GM21515 (cell line): ENCODE measurements around the gene APEH.
"Not testable (repeated sequence)": the region's sequence is repeated elsewhere in the genome, so short reads cannot be mapped to it uniquely, and the experiment has no call there.

Source experiments
- ATAC-seq: cut with Tn5 transposase; IDR thresholded peaks from one replicate; pipeline ENCODE4 v1.9.1; 2021; ENCODE audit not compliant: unreplicated experiment

Gene APEH

DNA sequence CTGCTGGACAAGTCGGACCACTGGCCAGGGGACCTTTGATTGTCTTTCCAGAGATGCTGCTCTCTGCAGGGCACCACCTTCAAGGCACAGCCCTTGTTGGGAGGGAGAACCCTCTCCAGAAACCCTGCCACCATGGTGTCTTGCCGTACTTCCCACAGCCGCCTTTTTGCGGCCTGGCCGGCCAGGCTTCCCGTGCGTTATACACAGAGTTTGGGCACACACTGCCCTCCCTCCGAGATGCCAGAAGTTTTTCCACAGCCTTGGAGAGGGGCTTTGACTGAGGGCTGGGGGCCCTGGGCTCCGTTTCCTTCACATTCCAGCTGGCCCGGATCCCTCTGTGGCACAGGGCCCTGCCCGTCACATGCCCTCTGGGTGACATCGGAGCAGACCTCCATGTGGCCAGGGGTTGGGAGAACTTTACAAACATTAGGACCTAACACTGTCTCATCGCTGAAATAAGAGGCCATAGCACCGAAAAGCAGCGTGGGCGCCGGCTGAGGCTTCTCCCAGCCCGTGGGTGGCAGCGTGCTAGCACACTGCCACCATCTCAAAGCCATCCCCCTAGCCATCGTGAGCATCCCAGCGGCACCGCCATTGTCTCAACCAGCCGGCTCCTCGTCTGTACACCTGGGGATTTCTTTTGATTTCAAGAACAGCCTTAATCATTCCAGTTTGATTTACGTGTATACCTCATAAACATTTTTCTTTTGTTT is 6.3 kb upstream of the APEH start:
- ATAC-seq: no peak

DNA sequence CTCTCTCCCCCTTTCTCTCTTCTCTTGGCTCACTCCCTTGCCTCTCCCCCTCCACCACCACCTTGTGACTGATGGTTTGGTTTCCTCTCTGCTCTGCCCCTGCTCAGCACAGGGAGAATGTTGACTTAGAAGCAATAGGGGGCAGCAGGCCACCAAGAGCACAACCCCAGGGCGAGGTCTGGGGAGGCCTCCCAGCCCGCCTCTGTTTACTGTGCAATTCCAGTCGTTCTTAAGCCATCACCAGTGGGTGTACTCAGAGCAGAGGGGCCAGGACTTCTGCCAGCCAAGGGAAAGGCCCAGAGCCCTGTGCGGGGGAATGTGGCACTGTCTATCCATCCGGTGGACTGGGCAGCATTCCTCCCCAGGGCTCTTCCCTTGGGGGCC is 5.7 kb upstream of the APEH start:
- ATAC-seq: no peak

DNA sequence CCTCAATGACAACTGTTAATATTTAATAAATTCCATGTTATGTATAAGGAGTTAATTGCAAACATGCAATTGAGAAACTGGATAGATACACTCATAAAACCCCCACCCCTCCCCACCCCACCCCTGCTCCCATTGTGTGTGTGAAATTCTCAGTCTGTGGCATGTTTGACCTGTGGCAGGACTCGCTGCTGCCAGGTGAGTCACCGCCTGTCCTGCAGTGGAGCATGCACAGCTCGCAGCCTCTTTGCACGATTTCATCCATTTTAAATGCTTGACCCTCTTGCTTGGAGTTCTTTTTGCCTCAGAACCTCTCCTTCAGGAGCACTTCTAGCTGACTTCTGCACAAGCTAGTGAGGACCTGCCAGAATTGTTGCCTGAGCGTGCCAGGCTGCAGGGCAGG is 5.3 kb upstream of the APEH start:
- ATAC-seq: no peak

DNA sequence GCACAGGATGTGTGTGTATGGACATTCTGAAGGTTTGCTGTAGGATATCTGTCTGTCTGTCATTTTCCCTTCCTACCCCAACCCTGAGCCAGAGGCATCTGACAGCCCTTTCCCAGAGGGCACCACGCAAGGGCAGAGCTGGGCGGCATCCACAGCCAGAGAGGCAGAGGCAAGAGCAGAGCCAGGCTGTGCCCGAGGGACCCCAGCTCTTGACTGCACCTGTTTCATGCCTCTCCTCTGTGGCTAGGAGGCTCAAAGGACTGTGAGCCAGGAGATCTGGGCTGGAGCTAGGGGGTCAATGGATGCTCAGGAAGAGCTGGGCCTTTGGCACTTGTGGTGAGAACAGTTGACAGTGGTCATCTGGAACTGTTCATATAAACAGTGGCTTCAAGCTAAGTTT is 4.8 kb upstream of the APEH start:
- ATAC-seq: no peak

DNA sequence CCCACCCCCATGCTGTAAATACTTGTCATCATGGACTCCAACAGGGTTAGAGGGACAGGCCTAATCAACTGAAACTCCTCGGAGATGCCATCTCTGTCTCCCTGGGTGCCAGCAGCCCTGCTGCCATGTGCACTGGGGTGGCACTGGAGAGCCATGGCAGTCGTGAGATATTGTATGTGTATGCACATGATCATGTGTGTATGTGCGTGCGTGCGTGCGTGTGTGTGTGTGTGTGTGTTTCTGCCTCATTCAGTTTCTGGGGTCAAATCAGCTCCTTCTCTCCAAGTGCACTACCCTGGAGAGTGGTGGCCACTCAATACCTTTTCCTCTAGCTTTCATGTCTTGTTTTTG is 3.2 kb upstream of the APEH start:
- no peak for ATAC-seq

DNA sequence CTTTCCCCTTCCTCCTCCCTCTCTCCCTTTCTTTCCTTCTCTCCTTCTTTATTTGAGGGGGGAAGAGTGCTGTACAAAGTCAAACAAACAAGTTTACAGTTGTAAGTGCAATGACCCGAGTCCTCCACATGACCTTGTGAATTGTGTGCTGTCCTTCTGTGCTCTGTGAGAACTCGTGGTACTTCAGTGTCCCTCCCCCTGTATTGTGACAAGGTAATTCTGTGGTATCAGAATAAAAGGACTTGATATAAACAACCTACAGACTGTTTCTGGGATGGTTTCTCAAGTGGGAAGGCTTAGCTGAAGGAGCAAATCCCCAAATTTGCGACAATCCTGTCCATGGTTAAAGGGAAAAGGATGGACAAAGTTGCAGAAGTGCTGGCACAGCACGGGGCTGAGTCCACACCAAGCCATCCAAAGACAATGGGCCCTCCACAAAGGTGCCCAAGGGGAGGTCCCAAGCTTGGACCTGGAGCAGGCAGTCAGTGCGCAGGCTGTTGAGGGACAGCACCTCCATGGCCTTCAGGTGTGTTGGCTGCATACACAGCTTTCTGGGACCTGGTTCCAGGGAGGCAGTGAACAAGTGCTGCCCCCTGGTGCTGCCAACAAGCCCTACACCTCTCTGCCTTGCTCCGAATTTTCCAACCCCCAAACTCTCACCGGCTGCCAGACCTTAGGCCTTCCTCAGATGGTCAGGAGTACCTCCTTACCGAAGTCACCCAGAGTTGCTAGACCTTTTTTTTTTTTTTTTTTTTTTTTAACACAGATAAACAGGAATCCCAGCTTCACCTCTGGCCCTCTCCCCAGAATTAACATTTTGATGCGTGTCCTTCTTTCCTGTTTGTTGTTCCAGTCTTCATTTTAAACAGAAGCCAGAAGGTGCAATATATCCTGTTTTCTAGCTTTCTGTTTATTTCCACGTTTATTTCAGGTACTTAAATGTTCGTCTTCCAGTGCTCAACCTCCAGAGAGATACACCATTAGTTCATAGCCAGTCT is 2.6 kb upstream of the APEH start:
- ATAC-seq: no peak

DNA sequence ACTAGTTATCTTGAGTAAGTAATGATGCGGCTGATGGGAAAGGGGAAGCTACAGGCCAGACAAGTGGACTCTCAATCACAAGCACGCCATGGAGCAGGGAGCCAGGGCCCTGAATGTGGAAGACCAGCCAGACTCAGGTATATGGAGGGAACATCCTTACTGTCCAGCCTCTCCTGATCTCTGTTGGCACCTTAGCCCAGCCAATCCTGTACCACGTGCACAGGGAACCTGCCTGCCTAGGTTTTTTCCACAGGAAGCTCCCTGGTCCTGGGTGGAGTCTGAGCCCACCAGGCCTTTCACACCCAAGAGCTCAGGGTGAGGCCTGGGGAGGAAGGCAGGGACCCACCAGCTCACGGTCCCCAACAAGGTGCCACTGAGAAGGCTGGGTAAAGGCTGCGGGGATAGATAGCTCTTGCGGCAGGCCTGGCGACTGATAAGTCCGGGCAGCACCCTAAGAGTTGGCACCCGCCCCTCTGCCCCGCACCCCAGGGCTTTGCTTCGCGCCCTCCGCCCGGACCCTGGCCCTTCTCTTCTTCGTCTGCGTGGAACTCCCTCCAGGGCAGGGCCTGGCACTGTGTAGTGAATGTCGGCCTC is 933 bp upstream of the APEH start:
- ATAC-seq: no peak

DNA sequence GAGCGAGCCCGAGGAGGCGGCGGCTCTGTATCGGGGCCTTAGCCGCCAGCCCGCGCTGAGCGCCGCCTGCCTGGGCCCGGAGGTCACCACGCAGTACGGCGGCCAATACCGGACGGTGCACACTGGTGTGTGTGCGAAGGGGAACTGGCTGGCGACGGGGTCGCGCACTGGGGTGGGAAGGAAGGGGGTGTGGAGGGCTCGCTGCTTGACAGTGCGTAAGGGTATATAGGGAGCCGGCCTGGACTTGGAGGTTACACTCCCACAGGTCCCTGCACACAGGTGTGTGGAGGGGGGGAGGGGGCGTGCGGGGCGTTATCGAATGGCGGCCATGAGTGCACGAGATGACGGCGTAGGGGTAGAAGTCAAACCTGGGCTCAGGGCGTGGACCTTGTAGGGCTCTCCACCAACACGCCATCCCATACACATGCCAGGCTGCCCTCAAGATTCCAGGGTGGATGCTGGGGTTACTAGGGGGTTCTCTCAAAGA is 389 bp downstream of the APEH start:
- peak; percentile 18 for ATAC-seq

DNA sequence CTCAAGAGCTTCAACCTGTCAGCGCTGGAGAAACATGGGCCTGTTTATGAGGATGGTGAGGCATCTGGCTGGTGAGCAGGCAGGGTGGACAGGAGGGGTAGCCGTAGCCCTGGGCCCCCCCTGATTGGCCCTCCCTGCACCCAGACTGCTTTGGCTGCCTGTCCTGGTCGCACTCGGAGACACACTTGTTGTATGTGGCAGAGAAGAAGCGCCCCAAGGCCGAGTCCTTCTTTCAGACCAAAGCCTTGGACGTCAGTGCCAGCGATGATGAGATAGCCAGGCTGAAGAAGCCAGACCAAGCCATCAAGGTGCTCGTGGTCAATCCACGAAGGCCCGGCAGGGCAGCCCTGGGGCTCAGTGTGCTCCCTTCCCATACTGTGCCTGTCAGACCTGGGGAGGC is 1.8 kb downstream of the APEH start:
- ATAC-seq: no peak

DNA sequence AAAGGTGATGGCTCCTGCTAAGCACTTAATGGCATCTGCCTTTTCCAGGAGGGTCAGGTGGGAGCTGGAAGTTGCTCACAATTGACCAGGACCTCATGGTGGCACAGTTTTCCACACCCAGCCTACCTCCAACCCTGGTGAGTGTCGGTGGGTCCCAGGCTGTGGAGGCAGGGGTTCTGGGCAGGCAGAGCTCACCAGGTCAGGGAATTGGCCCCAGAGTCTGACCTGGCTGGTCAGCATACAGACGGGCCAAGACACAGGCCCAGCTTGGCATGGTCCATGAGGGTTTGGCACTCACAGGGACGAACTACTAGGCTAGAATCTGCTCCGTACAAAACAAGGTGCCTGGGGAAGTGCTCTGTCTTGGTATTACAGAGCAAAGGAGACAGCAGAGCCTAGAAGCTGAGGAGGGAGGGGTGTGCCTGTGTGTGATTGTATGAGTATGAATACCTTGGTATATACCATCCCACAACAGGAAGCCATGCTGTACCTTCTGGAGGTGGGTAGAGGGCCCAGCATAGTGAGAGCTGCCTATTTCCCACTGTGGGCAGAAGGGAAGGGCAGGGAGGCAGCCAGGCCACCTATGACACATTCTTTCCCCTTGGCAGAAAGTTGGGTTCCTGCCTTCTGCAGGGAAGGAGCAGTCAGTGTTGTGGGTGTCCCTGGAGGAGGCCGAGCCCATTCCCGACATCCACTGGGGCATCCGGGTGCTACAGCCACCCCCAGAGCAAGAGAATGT is 6.5 kb downstream of the APEH start:
- ATAC-seq: no peak

DNA sequence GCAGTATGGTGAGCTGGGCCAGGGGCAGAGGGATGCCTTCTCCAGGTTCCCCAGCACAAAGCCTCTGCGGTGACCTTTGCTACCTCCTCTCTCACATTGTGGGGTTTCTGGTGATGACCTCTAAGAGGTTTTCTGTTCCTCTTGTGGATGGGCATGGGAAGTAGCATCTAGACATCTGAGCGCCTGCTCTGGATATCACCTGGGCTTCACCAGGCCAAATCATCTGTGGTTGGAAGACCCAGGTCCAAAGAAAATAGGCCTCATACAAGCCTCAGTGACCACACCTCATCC is 7.0 kb downstream of the APEH start:
- ATAC-seq: no peak

DNA sequence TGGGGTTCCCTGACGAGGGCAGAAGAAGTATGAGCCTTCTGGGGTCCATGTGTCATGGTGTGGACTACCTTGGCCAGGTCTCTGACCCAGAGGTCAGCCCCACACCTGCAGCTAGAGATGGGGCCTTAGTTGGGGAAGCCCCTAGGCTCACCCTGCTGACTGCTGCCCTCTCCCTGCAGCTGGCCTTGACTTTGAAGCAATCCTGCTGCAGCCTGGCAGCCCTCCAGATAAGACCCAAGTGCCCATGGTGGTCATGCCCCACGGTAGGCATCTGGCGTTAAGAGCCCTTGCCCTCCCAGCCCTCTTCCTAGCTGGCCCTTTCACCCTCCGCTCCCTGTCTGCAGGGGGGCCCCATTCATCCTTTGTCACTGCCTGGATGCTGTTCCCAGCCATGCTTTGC is 7.4 kb downstream of the APEH start:
- ATAC-seq: no peak

DNA sequence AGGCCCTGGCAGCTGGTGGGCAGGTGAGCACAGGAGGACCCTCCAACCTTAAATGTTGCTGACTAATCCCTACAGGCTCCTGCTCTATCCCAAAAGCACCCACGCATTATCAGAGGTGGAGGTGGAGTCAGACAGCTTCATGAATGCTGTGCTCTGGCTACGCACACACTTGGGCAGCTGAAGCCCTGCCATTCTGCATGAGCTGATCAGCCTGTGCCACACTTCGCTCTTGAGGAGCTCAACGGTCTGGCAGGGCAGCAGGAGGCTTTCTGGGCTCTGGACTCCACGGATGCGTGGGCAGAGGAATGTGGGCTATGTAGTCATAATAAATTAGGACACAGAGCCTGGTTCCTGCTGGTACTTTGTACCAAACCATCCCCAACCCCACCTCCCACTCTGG is 9.0 kb downstream of the APEH start:
- ATAC-seq: no peak

DNA sequence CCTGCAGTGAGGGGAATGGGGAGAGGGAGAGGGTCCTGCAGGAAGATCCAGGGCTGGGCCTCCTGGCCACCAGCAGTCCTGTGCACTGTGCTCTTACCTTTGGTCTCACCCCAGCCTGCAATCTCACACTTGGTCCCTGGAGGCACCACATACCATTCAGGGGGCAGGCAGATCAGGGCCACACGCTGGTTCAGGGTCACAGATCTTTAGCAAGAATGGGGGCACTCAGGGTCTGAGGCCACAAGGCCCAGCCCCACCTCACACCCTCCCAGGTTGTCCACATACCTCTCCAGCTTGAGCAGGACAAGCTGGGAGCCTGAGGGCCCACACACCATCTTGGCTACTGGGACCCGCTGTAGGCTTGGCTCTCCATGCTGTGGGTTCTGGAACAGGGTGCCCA is 10.3 kb downstream of the APEH start:
- not testable (repeated sequence) for ATAC-seq

DNA sequence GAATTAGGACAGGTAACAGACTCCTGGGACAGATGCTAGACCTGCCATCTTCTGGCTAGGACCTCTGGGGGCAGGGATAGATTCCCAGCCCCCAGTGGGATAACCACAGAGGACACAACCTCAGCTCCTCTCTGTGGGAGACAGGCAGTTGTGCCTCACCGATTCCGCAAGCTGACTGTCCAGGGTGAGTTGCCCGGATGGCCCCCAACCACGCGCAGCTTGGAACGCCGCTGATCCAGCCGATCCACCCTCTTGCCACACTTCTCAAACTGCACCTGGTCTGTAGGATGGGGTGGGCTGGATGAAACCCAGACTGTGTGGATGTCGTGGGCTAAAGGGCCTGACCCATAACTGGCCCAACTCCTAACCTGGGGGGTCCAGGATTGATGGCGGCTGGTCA is 11.0 kb downstream of the APEH start:
- not testable (repeated sequence) for ATAC-seq

DNA sequence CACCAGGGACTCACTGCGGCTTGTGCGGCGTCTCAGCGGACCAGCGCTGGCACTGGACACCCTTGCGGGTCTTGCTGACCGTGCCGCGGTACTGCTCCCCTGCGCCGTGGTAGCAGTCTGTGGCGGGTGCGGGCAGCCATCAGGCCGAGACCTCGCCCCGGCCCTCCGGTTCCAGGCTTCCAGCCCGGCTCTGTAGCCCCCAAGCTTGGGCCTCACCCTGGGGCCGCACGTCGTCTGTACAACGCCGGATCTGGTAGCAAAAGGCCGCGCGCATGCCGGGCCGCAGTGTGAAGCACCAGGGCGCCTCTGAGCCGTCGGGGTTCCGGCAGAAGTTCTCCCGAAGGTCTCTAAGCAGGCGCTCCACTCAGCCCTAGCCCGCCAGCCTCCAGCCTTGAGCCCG is 11.7 kb downstream of the APEH start:
- ATAC-seq: not testable (repeated sequence)

DNA sequence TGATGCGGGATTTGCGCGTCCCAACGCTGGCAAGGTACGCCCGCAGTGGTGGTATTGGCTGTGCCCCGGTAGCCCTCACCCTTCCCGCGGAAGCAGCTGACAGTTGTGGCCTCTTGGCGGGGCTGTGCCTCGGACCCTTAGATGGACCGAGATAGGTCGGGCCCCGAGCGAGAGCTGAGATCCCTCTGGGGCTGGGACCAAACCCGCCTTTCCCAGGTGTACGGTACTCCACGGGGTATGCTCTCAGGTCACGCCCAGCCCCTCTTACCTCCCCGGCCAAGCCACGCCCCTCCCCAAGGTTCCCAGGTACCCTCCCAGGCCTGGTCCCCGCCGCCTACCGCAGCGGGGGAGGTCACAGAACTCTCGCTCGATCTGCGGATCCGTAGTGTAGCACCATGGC is 12.2 kb downstream of the APEH start:
- ATAC-seq: not testable (repeated sequence)

DNA sequence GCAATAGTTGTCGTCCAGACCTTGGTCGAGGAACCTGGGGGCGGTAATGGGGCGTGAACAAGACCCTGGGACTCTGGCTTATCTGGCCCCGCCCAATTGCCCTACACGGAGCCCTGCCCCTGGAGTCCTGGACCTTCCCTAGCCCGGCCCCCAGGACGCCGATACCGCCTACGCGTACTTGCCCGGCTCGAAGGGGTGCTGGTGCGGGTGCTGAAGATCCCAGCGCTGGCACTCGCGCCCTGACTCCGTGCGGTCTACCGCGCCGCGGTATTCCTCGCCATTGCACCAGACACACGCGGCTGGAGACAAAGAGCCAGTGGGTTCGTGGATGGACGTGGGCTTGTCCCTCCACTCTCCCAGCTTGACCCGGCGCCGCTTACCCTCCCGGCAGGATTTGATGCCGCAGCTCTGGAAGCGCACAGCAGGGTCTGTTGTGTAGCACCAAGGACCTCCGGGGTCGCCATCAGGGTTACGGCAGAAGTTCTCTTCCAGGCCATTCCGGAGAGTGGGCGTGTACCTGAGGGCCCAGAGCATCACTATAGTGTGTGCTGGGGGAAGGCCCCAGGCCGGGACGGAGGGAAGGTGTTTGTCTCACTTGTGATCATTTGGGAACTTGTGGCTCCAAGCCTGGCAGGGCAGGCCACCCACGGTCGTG is 12.7 kb downstream of the APEH start:
- not testable (repeated sequence) for ATAC-seq

DNA sequence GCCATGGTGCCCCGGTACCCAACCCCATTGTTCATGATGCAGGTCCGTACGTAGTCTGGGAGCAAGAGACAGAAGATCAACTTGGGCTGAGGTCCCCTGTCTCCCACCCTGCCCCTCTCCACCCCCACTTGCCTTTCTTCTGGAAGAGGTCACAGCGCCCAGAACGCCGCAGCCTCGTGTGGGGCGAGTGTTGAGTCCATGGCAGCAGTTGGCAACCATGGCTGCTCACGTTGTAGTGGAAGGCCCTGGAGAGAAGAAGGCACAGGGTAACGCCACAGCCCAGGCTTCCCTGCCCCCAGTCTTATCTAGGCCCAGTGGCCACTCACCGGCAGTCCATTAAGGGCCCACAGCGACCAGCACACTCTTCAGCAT is 13.3 kb downstream of the APEH start:
- ATAC-seq: not testable (repeated sequence)

DNA sequence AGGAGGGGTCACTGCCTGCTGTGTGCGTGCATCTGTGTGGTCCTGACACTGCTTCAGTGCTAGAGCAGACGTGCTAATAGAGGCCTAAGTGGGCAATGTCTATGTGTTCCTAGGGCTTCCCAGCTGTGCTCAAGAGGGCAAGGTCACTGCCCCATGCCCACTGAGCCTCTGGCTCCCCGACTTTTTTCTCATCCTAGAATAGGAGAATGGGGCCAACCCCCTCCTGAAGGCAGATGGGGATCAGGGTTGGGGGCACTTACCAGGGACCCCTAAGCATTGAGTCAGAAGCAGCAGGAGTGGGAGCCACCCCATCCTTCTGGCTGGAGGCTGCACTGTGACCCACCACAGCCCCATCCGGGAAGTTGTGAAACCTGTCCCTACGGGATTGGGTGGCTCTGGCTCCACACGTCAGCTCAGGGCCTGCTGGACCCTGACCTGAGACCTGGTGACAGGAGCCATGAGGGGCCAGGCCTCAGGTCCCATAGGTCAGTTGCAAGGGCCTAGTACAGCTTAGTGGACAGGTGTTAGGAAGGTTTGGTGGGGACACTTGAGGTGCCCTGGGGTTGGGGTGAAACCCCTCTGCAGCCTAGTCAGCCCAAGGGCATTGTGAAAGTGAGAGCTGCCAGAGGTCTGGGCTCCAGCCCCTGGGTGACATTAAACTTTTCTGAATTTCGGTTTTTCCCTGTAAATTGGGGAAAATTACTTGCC is 14.3 kb downstream of the APEH start:
- ATAC-seq: peak; percentile 4
